Measurements from ENCODE around the gene MB. TPM values are rescaled to one million over a fixed set of nuclear protein-coding genes. Genes with fewer than 3 reads are reported as not detected.

MB gene
- total and polyA plus RNA-seq, 4 donors: 0.13 to 0.25 TPM; not detected in 2

GRCh38 chr22:35605851-35606481 is 11.2 kb downstream of the MB start:
- no peak overlapping the region for H3K27ac ChIP-seq (ENCODE audit: low read depth in 1 of 2, low read length in 2 of 2)
- WGBS: 72% methylated on average over 13 of the region's 13 CpGs
- H3K27me3 ChIP-seq (ENCODE audit: control insufficient read depth in 4 of 4, insufficient read depth in 4 of 4, low read length in 3 of 4): no peaks in the 10 kb centered on the region
- no peak overlapping the region for H3K4me3 ChIP-seq (ENCODE audit: low read depth in 1 of 3, low read length in 3 of 3)
- no peaks in the 10 kb centered on the region for H3K9me3 ChIP-seq (ENCODE audit: control insufficient read depth in 4 of 4, low read length in 3 of 4)
- no peak overlapping the region for H3K9ac ChIP-seq (ENCODE audit: low read depth in 1 of 2, low read length in 2 of 2)
- TF ChIP-seq HNF4A (conservative IDR thresholded peaks at IDR 0.05) (peak in 1 of 2 donors; percentile 6), YY1 (IDR thresholded peaks at IDR 0.05) (no peak), GABPA (IDR thresholded peaks at IDR 0.05 in 1 of 2, conservative IDR thresholded peaks at IDR 0.05 in 1 of 2) (no peak), ATF3 (IDR thresholded peaks at IDR 0.05) (no peak), HNF4G (IDR thresholded peaks at IDR 0.05) (no peak), NR2F2 (IDR thresholded peaks at IDR 0.05) (no peak), SP1 (IDR thresholded peaks at IDR 0.05) (no peak), CTCF (IDR thresholded peaks at IDR 0.05; ENCODE audit: low read depth, low read length, missing input control) (no peak), JUND (IDR thresholded peaks at IDR 0.05) (no peak)
- H3K36me3 ChIP-seq (ENCODE audit: control insufficient read depth in 4 of 4, insufficient read depth in 3 of 4, low read depth in 1 of 4, low read length in 3 of 4): no peaks in the 10 kb centered on the region
- DNase-seq (ENCODE audit: low spot score): no peak
- H3K4me1 ChIP-seq (ENCODE audit: control insufficient read depth in 4 of 4, insufficient read depth in 4 of 4, low read length in 3 of 4): peaks cover 3 to 10% (median 8%) of the 10 kb centered on the region in 4 donors

- Histone ChIP-seq H3K36me3 (ENCODE audit: control insufficient read depth in 4 of 4, insufficient read depth in 3 of 4, low read depth in 1 of 4, low read length in 3 of 4) (no peaks in the 10 kb centered on the region), H3K4me1 (ENCODE audit: control insufficient read depth in 4 of 4, insufficient read depth in 4 of 4, low read length in 3 of 4) (peaks cover 3 to 10% (median 8%) of the 10 kb centered on the region in 4 donors), H3K9me3 (ENCODE audit: control insufficient read depth in 4 of 4, low read length in 3 of 4) (no peaks in the 10 kb centered on the region), H3K27me3 (ENCODE audit: control insufficient read depth in 4 of 4, insufficient read depth in 4 of 4, low read length in 3 of 4) (no peaks in the 10 kb centered on the region), H3K9ac (ENCODE audit: low read depth in 1 of 2, low read length in 2 of 2) (no peak overlapping the region), H3K4me3 (ENCODE audit: low read depth in 1 of 3, low read length in 3 of 3) (no peak overlapping the region), H3K27ac (ENCODE audit: low read depth in 1 of 2, low read length in 2 of 2) (no peak overlapping the region)
- TF ChIP-seq HNF4G (IDR thresholded peaks at IDR 0.05): no peak
- no peak for TF ChIP-seq FOXA1 (IDR thresholded peaks at IDR 0.05)
- TF ChIP-seq HNF4A (conservative IDR thresholded peaks at IDR 0.05): no peak
- no peak for TF ChIP-seq GABPA (IDR thresholded peaks at IDR 0.05 in 1 of 2, conservative IDR thresholded peaks at IDR 0.05 in 1 of 2)
- no peak for TF ChIP-seq RAD21 (IDR thresholded peaks at IDR 0.05)
- 90% methylated on average over 2 of the region's 2 CpGs for WGBS
- no peak for DNase-seq (ENCODE audit: low spot score)
Measured at GRCh38 chr22:35605369-35605680, 11.8 kb downstream of the MB start.

- Histone ChIP-seq H3K9ac (ENCODE audit: low read depth in 1 of 2, low read length in 2 of 2) (no peak overlapping the region), H3K4me1 (ENCODE audit: control insufficient read depth in 4 of 4, insufficient read depth in 4 of 4, low read length in 3 of 4) (peaks cover 3 to 10% (median 8%) of the 10 kb centered on the region in 4 donors), H3K4me3 (ENCODE audit: low read depth in 1 of 3, low read length in 3 of 3) (no peak overlapping the region), H3K9me3 (ENCODE audit: control insufficient read depth in 4 of 4, low read length in 3 of 4) (no peaks in the 10 kb centered on the region), H3K27ac (ENCODE audit: low read depth in 1 of 2, low read length in 2 of 2) (no peak overlapping the region), H3K27me3 (ENCODE audit: control insufficient read depth in 4 of 4, insufficient read depth in 4 of 4, low read length in 3 of 4) (no peaks in the 10 kb centered on the region), H3K36me3 (ENCODE audit: control insufficient read depth in 4 of 4, insufficient read depth in 3 of 4, low read depth in 1 of 4, low read length in 3 of 4) (no peaks in the 10 kb centered on the region)
- WGBS: 79% methylated on average over 9 of the region's 9 CpGs
- DNase-seq (ENCODE audit: low spot score): no peak
- no peak for TF ChIP-seq HNF4A (conservative IDR thresholded peaks at IDR 0.05)
- no peak for TF ChIP-seq REST (IDR thresholded peaks at IDR 0.05)
- TF ChIP-seq HNF4G (IDR thresholded peaks at IDR 0.05): no peak
- TF ChIP-seq ATF3 (IDR thresholded peaks at IDR 0.05): no peak
- TF ChIP-seq RXRA (IDR thresholded peaks at IDR 0.05): no peak
- TF ChIP-seq MAX (IDR thresholded peaks at IDR 0.05): no peak
- no peak for TF ChIP-seq TAF1 (conservative IDR thresholded peaks at IDR 0.05)
- no peak for TF ChIP-seq FOXA2 (IDR thresholded peaks at IDR 0.05)
- TF ChIP-seq EGR1 (IDR thresholded peaks at IDR 0.05; ENCODE audit: low read depth in 2 of 2): no peak
- no peak for TF ChIP-seq NR2F2 (IDR thresholded peaks at IDR 0.05)
- no peak for TF ChIP-seq ZBTB33 (IDR thresholded peaks at IDR 0.05)
- no peak for TF ChIP-seq JUND (IDR thresholded peaks at IDR 0.05)
Measured at GRCh38 chr22:35604621-35605368, 12.3 kb downstream of the MB start.

Data from liver (tissue), 9 donors.